HEK293T (cell line): Measurements from ENCODE around the gene FMN2.
A peak's percentile ranks its signal among the peaks of the same experiment; 100 is the strongest.

ENCODE experiments used
- CTCF ChIA-PET: fragments of 350-600 bp; formaldehyde crosslinking; extraction: SDS; loops from one replicate; lab custom pipeline; 2021; ENCODE audit warnings: antibody characterized with exemption, inconsistent platforms; lab: Yijun Ruan, JAX
- POLR2A ChIA-PET: fragments of 350-600 bp; formaldehyde crosslinking; extraction: SDS; loops from one replicate; lab custom pipeline; 2020; ENCODE audit warnings: antibody characterized with exemption, inconsistent platforms; lab: Yijun Ruan, JAX
- DNase-seq: peaks from one replicate; pipeline ENCODE4 v3.0.0; 2012; ENCODE audit warnings: mixed read lengths; ENCODE audit errors: extremely low spot score
- ARNT ChIP-seq: fragments of 450-650 bp; IDR thresholded peaks from 2 replicates; pipeline ENCODE4 v1.6.1; 2017; ENCODE audit warnings: mild to moderate bottlenecking
- BHLHE40 ChIP-seq: fragments of 450-650 bp; IDR thresholded peaks from 2 replicates; pipeline ENCODE4 v1.6.1; 2016; ENCODE audit warnings: mild to moderate bottlenecking, moderate library complexity, borderline replicate concordance
- CTBP1 ChIP-seq: fragments of 450-650 bp; IDR thresholded peaks from 2 replicates; pipeline ENCODE4 v1.6.1; 2016; ENCODE audit warnings: borderline replicate concordance
- ELF4 ChIP-seq: fragments of 450-650 bp; IDR thresholded peaks from 2 replicates; pipeline ENCODE4 v1.6.1; 2017; ENCODE audit warnings: antibody characterized with exemption
- FOXA1 ChIP-seq: fragments of 450-650 bp; IDR thresholded peaks from 2 replicates; pipeline ENCODE4 v1.6.1; 2016; ENCODE audit warnings: mild to moderate bottlenecking
- FOXK2 ChIP-seq: fragments of 450-650 bp; IDR thresholded peaks from 2 replicates; pipeline ENCODE4 v1.6.1; 2016; ENCODE audit warnings: mild to moderate bottlenecking
- FOXM1 ChIP-seq: fragments of 450-650 bp; IDR thresholded peaks from 2 replicates; pipeline ENCODE4 v1.6.1; 2017; ENCODE audit warnings: mild to moderate bottlenecking, borderline replicate concordance
- HDGF ChIP-seq: fragments of 450-650 bp; IDR thresholded peaks from 2 replicates; pipeline ENCODE4 v1.6.1; 2017; ENCODE audit warnings: antibody characterized with exemption, borderline replicate concordance
- L3MBTL2 ChIP-seq: fragments of 450-650 bp; conservative IDR thresholded peaks from 2 replicates; pipeline ENCODE4 v1.6.1; 2016; ENCODE audit warnings: mild to moderate bottlenecking
- LEF1 ChIP-seq: fragments of 450-650 bp; IDR thresholded peaks from 2 replicates; pipeline ENCODE4 v1.6.1; 2017; ENCODE audit warnings: mild to moderate bottlenecking, borderline replicate concordance
- NFRKB ChIP-seq: fragments of 450-650 bp; IDR thresholded peaks from 2 replicates; pipeline ENCODE4 v1.6.1; 2016; ENCODE audit warnings: mild to moderate bottlenecking, moderate library complexity
- SP1 ChIP-seq: fragments of 450-650 bp; IDR thresholded peaks from 2 replicates; pipeline ENCODE4 v1.6.1; 2017
- SUZ12 ChIP-seq: fragments of 450-650 bp; IDR thresholded peaks from 2 replicates; pipeline ENCODE4 v1.6.1; 2016; ENCODE audit warnings: mild to moderate bottlenecking
- TARDBP ChIP-seq: fragments of 450-650 bp; IDR thresholded peaks from 2 replicates; pipeline ENCODE4 v1.6.1; 2016
- ZNF384 ChIP-seq: fragments of 450-650 bp; IDR thresholded peaks from 2 replicates; pipeline ENCODE4 v1.6.1; 2016
- TF ChIP-seq, protein P1 (sequence below): fragments of 450-650 bp; IDR thresholded peaks from 2 replicates; pipeline ENCODE4 v1.6.1; 2016

FMN2 gene

DNA sequence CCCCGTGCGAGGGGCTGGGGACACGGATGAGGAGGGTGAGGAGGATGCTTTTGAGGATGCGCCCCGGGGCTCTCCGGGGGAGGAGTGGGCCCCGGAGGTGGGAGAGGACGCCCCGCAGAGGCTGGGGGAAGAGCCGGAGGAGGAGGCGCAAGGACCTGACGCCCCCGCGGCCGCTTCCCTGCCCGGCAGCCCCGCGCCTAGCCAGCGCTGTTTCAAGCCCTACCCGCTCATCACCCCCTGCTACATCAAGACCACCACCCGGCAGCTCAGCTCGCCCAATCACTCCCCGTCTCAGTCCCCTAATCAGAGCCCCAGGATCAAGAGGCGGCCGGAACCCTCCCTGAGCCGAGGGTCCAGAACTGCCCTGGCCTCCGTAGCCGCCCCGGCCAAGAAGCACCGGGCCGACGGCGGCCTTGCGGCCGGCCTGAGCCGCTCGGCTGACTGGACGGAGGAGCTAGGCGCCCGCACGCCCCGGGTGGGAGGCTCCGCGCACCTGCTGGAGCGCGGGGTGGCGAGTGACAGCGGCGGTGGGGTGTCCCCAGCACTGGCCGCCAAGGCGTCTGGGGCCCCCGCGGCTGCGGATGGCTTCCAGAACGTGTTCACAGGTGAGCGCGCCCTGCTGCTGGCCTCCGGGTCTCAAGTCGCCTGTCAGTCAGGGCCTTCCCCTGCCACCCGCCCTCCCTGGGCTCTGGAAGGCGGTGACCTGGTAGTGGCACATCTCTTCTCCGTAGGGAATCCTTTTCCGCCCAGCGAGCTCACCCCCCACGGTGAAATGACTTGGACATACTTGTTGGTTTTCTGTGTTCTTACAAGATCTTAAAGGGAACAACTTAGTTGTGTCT is 1.7 kb downstream of the FMN2 start:
- POLR2A ChIA-PET = interaction anchor here (1.2 to 1.5 kb wide), 5 partner anchors 9 to 56 kb away, joined by 3 to 5 read pairs (median 4); no protein-coding TSS in a partner anchor
- CTCF ChIA-PET = interaction anchor here (1.1 to 2.4 kb wide), 3 partner anchors 9 to 57 kb away, joined by 4 to 13 read pairs (median 4); no protein-coding TSS in a partner anchor

DNA sequence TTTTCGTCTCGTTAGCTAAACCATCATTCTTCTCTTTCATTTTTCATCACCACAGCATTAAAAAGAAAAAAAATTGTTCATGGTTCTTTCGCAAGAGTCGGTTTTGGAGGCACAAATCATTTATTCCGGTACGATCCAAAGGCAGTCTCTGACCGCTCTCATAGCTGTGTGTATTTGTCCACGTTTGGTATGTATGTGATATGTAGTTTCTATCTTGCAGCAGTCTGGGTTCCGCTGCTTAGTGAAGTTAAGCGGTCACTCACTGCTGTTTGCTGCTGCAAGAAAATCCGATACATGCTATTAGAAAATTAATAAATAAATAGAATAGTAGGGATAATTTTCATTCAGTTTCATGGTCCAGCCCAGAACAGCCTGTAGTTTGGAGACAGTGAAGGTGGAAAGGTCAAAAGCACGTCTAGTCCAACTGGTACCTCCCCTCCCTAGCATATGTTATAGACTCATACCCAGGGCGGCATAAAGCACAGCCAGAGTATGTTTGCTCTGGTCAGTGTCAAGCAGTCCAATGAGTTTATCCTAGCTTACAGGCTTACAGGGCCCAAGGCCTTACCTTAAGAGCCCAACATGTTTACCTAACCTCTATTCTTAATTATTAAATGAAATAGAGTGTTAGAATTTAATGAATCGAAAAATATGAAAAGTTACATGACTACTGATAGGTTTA is 2.5 kb downstream of the FMN2 start:
- ChIA-PET POLR2A (interaction anchor here (1.2 to 1.5 kb wide), 2 partner anchors 10 to 44 kb away, joined by 5 read pairs; no protein-coding TSS in a partner anchor), CTCF (interaction anchor here (1.1 to 2.4 kb wide), 2 partner anchors 10 to 17 kb away, joined by 4 read pairs; no protein-coding TSS in a partner anchor)
- DNase-seq = no peak
- TF ChIP-seq LEF1 (no peak), SP1 (no peak), ARNT (no peak), ZNF384 (no peak), NFRKB (no peak), FOXK2 (no peak), SUZ12 (no peak), HDGF (no peak), FOXM1 (no peak), ELF4 (no peak), TARDBP (no peak)

More for the DNA sequence above, 1.7 kb downstream of the FMN2 start:
- TF ChIP-seq L3MBTL2 (no peak), SUZ12 (no peak), NFRKB (no peak)
- TF ChIP-seq, protein P1, sequence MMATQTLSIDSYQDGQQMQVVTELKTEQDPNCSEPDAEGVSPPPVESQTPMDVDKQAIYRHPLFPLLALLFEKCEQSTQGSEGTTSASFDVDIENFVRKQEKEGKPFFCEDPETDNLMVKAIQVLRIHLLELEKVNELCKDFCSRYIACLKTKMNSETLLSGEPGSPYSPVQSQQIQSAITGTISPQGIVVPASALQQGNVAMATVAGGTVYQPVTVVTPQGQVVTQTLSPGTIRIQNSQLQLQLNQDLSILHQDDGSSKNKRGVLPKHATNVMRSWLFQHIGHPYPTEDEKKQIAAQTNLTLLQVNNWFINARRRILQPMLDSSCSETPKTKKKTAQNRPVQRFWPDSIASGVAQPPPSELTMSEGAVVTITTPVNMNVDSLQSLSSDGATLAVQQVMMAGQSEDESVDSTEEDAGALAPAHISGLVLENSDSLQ = peak; percentile 88
- peak; percentile 47 for DNase-seq

DNA sequence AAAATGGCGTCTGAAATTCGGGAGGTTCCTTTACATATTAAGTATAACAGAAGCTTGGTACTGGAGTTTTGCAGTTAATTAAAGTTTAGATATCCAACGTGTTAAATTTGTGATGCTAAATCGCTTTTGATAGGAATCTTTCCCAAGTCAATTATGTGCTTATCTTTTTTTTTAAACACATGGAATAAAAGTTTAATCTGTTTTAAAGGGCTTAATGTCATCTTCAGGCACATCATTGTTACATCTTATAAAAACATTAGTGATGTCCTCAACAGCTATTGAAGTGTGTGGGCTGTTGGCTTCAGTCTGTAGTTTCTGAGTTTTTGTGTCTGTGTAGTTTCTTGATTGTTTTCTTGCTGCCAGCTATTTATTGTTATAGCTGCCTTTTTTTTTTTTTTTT is 5.3 kb downstream of the FMN2 start:
- ChIA-PET POLR2A (no interaction called here), CTCF (interaction anchor here (0.6 kb wide), 1 partner anchor 26 kb away, joined by 4 read pairs; no protein-coding TSS in a partner anchor)
- DNase-seq = no peak
- TF ChIP-seq HDGF = no peak
- TF ChIP-seq ARNT = no peak
- TF ChIP-seq CTBP1 = no peak
- no peak for TF ChIP-seq NFRKB
- no peak for TF ChIP-seq L3MBTL2
- TF ChIP-seq SUZ12 = no peak
- TF ChIP-seq BHLHE40 = no peak
- TF ChIP-seq, protein P1 = no peak
- no peak for TF ChIP-seq FOXM1
- TF ChIP-seq ZNF384 = no peak
- no peak for TF ChIP-seq FOXA1
- TF ChIP-seq LEF1 = no peak

DNA sequence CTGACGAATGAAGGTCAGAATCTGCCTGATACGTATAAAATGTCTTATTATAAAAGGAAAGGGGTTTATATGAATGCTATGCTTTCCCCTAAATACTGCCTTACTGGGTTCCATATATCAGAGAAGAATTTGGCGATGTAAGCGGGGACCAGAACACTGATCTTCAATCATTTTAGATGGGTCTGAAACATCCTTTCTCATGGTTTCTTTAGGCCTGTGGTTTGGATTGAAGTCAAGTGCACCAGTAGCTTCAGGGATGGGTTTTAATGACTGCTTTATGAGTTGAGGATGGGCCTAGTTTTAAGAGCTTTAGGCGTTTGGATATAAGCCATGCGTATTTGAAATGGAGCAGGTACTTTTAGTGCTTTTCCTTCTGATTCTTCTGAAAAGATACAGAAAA is 6.9 kb downstream of the FMN2 start:
- POLR2A ChIA-PET = no interaction called here
- TF ChIP-seq ARNT (no peak), FOXM1 (no peak), TARDBP (no peak), BHLHE40 (no peak), L3MBTL2 (no peak), ELF4 (no peak), FOXK2 (no peak), NFRKB (no peak), HDGF (no peak), ZNF384 (no peak), FOXA1 (no peak), LEF1 (no peak), SP1 (no peak), SUZ12 (no peak), CTBP1 (no peak)
- TF ChIP-seq, protein P1 = no peak
- CTCF ChIA-PET = interaction anchor here (1.5 to 1.7 kb wide), 2 partner anchors 9 to 14 kb away, joined by 3 to 4 read pairs; no protein-coding TSS in a partner anchor

DNA sequence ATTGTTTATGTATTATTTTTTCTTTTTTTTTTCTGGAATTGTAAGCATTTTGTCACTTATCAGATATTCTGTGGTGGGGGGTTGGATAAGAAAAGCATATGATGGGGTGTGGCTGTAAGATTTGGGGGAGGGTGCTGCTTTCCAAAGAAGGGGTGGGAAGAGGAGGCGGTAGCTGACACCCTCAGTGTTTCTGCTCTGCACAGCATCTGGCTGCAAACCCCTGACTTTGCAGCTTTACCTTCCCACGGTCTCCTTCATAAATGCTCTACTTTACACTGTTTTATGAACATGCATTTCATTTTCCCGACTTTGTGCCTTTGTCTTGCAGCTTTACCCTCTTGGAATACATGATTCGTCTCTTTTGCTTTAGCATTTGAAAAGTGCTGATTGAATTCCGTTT is 7.6 kb downstream of the FMN2 start:
- DNase-seq = no peak
- ChIA-PET CTCF (interaction anchor here (1.2 to 1.7 kb wide), 2 partner anchors 10 to 94 kb away, joined by 4 read pairs; no protein-coding TSS in a partner anchor), POLR2A (no interaction called here)
- TF ChIP-seq SP1 = no peak
- TF ChIP-seq BHLHE40 = no peak
- TF ChIP-seq FOXK2 = no peak
- no peak for TF ChIP-seq LEF1
- no peak for TF ChIP-seq SUZ12
- TF ChIP-seq ARNT = no peak
- no peak for TF ChIP-seq L3MBTL2

More for the DNA sequence above, 6.9 kb downstream of the FMN2 start:
- no peak for DNase-seq
